HG03442 (cell line): ENCODE measurements around the gene MYH7B.

ENCODE experiments used
- ATAC-seq: cut with Tn5 transposase; IDR thresholded peaks from one replicate; pipeline ENCODE4 v1.9.1; 2021; ENCODE audit warnings: mild to moderate bottlenecking, moderate library complexity; ENCODE audit not compliant: unreplicated experiment

MYH7B gene

DNA sequence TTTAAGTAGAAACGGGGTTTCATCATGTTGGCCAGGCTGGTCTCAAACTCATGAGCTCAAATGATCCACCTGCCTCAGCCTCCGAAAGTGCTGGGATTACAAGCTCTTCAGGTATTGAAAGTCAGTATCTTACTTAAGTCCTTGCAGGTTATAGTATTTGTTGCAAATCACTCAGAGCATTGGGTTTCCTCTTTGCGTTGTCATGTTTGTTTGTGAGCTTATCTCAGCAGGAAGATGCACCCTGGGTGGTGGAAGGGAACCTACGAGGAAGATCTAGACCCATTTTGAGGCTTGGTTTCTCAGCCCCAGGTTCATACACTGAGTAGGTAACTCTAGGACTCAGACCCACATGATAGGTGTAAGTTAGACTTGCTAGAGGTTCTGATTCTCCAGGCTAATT lies 18.6 kb downstream of the MYH7B start:
- ATAC-seq: no peak

DNA sequence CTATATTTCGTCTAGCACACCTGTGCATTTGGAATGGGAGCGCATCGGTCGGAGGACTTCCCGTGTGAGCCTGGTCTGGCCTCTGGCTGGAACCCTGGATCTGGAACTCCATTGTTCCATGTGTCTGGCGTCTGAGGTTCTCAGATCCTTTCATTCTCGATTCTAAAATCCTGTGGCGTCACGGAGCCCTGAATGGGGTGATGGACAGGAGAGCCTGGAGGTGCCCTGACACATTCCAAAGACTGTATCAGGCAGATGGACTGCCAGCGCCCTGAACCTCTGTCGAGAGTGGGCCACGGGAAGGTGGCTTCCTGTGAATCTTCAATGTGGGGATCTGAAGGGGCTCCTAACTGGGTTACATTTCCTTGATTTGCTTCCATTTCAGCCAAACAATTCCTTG lies 20.6 kb downstream of the MYH7B start:
- no peak for ATAC-seq

DNA sequence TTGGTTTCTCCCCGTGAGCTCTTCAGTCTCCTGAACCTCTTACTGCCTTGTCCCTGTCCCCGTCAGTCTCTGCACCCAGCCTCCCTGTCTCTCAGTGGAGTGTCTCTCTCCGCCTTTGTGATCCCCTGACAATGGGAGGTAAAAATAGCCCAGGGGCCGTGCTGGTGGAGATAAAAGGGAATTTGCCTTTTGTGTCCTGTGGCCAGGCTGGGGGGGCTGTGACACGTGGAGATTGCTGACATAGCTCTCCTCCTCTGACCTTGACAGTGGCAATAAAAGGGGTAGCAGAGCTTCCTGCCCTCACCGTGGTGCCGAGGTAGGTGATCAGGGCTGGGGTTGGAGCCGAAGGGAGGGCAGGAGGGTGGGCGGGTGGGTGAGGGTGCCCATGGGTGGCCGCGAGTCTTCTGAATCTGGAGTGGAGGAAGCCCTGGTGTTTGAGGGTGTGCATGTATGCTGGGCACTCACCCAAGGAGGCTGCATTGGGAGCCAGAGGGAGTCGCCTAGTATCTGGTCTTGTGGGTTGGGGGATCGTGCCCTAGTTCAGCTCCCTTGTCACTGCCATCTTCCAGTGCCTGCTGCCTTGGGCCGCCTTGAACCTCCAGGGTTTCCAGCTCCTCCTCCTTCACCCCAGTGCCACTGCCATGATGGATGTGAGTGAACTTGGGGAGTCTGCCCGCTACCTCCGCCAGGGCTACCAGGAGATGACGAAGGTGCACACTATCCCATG lies 21.9 kb downstream of the MYH7B start:
- no peak for ATAC-seq

DNA sequence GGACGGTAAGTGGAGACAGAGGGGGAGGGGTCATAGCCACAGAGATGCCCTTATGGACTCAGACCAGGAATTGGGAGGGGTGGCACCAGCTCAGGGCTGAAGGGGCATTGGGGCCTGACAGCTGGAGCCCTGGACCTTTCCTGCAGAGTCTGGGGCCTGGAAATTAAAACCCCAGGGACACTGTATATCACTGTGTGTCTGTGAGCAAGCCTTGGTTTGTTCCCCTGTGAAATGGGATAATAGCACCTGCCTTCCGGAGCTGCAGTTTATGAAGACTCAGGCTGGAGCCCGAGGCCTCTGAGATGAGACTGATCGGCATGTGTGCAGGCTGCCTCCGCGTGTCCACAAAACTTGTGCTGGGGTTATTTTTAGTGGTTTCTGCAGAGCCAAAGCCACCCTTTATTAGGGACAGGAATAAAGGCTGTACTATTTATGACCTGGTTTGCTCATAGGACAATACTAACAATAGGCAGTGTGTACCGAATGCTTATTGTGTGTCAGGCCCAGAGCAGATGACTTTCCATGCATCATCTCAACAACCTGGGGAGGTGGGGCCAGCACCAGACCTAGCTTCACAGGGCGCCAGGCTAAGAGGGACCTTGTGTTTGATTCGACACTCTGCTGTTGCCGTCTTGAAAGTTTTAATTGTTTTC lies 22.6 kb downstream of the MYH7B start:
- no peak for ATAC-seq

DNA sequence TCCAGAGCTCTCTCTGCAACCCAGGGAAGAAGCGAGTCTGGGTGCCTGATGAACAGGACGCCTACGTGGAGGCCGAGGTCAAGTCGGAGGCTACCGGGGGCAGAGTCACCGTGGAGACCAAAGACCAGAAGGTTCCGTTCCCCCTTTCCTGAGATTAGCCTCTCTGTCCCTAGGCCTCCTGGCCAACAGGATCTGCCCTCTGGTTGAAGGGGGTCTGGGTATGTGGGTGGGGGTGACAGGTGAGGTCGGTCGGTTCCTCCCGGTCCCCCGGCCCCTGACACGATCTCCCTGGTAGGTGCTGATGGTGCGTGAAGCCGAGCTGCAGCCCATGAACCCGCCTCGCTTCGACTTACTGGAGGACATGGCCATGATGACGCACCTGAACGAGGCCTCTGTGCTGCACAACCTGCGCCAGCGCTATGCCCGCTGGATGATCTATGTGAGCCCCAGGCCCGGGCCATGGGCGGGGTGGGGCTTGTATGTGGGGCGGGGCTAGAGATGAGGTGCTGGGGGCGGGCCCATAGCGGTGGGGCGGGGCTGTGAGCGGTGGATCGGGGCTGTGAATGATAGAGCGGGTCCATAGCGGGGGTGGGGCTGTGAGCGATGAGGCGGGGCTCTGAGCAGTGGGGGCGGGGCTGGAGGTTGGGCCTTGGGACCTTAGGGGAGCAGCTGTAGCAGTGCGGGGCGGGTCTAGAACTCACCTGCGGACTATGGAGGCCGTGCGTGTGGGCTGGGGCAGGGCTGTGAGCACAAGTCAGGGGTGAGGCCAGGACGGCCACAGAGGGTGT lies 23.9 kb downstream of the MYH7B start:
- ATAC-seq: no peak

DNA sequence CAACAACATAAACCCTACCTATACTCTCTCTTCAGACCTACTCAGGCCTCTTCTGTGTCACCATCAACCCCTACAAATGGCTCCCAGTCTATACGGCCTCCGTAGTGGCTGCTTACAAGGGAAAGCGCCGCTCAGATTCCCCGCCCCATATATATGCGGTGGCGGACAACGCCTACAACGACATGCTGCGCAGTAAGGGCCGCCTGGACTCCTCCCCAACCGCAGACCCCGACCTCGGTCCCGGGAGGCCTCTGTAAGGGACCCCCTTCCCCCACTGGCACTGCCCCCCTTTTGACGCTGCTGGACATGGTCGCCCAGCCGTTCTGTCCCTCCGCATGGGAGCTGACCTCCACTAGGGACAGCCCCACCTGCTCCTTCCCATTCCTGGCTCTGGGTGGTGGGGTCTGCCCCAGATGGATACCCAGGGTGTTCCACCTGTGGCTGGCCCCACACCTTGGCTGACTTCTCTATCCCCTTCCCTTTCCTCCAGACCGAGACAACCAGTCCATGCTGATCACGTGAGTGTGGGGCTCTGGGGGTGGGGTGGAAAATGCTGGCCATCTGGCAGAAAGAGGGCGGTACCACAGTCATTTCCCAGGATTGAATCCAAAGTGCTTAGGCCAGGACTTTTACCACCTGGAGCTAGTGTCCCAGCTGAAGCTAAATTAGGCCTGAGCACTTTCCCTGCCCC lies 25.0 kb downstream of the MYH7B start:
- ATAC-seq: no peak

DNA sequence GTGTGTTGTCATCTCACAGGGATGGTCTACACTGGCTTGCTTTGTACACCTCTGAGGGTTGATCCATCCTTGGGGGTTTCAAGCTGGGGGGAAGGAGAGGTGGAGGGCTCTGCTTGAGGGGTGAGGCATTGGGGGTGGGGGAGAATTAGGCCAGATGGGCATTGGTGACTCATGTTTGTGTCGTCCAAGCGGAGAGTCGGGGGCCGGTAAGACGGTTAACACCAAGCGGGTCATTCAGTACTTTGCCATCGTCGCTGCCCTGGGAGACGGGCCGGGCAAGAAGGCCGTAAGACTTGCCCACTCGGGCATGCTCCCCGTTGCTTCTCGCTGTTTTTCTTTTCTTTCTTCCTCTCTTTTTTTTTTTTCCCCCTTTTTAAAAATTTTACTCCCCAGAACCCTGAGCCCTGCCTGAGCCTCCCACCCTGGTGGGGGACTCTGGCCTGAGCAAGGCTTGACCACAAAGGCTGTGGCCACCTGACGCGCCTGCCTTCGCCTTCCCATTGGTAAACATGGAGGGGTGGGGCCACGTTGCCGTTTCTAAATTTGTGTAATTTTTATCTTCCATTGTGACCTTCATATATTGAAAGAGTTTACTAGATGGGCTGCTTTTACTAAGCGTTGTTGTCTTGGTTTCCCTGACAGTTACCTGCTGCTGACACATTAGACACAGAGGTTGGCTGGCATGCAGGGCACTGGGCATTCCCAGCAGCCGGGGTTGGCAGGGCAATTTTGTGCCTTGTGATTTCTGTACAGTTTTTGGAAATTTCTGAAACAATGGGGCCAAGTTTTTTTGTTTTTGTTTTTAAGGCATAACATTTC lies 26.8 kb downstream of the MYH7B start:
- ATAC-seq: no peak

DNA sequence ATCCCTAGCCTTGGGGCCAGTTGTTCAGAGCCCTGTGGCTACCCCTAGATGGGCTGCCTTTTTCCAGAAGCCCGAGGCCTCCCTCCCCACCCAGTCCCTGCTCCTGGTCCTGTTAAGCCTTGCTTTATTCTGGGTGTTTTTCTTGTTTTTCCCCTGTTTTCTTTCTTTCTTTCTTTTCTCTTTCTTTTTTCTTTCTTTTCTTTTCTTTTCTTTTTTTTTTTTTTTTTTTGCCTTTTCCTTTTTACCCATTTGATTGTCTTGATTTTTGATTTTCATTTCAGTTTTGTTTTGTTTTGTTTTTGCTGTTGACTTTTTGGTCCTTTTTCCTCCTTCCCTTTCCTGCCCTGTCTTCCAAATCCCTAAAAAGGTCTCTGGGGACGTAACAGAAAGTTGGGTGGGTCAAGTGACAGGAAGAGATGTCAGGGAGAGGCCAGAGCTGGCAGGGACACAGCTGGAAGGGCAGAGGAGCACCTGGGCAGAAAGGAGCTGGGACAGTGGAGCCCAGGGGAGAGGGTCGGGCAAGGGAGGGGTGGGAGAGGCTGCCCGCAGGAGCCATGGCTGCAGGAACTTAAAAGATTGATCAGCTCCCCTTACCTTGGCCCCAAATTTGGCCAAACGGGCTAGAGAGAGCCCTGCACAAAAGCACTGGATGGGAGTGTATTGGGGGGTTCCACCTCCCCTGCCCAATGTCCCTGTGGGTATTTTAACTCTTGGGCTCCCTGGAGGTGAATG lies 27.6 kb downstream of the MYH7B start:
- no peak for ATAC-seq

DNA sequence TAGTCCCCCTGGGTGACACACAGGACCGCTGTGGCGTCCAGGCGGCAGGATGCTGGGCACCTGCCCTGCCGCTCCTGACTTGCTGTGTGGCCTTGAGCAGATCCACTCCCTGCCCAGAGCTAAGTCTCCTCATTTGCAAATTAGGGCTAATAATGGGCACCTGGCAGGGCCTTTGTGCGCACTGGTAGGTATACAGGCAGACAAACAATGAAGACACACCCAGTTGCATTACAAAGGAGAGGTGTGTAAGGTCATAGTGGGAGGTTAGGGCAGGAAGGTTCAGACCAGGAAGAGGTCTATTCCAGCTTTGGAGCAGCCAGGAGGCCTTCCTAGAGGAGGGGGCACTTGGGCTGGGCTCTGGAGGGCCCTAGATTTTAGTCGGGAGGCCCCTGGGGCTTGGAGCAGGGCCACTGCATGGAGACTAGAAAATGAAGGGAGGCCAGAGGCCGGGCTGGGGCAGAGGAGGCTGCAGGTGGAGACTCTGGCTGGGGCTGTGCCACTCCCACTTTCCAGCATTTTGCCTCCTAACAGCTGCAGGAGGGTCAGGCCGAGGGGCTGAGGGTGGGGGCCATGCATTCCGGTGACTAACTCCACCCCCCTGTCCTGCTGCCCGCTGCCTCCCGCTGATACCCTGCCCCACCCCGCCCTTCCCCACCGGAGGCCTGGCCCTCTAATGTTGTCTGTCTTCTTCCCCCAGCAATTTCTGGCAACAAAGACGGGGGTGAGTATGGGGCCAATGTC lies 28.5 kb downstream of the MYH7B start:
- no peak for ATAC-seq

DNA sequence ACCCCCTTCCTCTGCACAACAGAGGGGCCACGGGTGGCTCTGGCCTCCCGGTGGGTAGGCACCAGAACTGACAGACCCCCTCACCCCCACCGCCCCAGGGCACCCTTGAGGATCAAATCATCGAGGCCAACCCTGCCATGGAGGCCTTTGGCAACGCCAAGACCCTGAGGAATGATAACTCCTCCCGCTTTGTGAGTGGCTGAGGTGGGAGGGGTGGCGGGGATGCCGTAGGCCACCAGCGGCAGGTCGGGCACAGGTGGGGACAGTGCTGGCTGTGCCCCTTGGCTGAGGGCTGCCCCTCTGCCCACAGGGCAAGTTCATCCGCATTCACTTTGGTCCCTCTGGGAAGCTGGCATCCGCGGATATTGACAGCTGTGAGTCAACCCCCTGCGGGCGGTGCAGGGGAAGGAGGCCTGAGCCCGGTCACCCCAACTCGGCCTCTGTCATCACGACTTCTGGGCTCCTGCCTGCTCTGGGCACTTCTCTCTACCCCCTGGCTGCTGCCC lies 29.1 kb downstream of the MYH7B start:
- ATAC-seq: no peak

DNA sequence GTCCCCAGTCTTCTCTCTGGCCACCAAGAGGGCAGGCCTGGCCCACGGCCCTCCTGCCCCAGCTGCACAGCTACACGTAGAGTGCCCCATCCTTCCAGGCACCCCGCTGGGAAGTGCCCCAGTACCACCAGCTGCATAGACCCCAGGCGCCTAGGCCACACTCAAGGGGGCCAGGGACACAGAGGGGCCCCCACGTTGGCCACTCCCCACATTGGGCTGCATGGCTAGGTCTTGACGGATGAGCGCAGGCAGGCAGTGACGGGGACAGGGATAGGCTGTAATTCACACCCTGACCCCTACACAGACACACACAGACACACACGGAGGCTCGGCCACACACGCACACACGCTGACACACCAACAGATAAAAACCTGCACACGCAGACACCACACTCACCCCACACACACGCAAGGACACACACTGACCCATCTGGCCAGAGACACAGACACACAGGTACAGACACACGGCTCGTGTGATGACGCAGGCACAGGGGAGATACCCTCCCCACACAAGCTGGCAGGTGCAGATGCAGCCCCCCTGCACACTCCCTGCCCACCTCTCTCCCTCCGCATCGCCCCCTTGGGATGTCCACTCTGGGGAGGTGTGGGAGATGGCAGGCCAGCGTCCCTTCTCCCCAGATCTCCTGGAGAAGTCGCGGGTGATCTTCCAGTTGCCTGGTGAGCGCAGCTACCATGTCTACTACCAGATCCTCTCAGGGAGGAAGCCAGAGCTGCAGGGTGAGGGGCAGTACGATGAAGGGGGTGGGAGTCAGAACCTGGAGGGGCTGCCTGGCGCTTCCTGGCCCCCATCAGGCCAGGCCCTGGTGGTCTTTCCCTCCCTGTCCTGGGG lies 30.0 kb downstream of the MYH7B start:
- no peak for ATAC-seq

DNA sequence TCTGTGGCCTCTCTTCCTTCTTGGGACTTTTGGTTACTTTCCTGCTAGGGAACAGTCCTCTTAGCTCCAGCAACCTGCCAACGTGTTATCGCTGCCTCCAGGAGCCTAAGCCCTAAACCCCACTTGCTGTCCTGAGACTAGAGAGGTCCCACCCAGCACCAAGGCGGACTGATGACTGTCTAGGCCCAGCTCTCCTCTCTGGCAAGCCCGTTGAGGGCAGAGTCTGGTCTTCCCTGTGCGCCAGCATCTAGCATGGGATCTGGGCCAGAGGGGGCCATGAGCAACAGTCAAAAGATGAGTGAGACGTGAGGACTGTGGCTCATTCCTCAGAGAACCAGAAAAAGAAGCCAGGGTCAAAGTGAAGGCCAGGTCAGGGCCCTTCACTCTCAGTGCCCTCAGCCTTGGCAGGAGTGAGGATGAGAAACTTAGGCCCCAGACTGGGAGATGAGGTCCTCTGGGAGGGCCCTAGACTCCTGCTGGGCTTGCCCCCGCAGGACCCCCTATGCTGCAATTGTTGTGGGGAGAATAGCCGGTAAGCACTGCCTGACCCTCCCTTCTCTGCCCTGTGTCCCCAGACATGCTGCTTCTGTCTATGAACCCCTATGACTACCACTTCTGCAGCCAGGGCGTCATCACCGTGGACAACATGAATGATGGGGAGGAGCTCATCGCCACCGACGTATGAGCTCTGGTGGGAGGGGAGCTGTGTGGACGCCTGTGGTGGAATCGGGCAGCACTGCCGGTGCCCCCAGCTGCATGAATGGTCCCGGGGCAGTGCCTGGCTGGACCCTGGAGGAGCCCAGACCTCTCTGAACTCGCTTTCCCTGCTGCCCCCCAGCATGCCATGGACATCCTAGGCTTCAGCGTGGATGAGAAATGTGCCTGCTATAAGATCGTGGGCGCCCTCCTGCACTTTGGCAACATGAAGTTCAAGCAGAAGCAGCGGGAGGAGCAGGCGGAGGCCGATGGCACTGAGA lies 30.9 kb downstream of the MYH7B start:
- ATAC-seq: no peak

DNA sequence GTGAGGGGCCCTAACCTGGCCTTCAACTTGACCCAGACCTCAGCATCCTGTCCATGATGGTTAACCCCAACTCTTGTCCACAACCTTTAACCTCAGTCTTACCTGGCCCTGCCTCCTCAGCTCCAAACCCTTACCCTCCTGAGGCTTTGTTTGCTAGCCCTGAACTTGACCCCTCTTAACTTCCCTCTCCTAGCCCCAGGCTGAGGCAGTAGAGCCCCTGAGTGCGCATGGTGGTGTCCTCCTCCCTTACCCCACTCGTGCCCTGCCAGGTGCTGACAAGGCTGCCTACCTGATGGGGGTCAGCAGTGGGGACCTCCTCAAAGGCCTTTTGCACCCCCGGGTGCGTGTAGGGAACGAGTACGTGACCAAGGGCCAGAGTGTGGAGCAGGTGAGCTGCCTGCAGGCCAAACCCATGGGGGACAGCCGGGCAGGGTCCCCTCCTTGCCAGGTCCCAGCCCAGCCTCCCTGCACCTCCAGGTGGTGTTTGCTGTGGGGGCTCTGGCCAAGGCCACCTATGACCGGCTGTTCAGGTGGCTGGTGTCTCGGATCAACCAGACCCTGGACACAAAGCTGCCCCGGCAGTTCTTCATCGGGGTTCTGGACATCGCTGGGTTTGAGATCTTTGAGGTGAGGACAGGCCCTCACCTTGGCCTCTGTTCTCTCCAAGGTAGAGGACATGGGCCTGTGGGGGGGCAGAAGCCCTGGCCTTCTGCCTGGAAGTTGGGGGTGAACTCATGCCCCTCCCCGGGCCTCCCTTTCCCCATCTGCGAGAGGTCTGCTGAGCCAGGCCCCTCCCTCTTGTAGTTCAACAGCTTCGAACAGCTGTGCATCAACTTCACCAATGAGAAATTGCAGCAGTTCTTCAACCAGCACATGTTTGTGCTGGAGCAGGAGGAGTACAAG lies 31.9 kb downstream of the MYH7B start:
- ATAC-seq: no peak

DNA sequence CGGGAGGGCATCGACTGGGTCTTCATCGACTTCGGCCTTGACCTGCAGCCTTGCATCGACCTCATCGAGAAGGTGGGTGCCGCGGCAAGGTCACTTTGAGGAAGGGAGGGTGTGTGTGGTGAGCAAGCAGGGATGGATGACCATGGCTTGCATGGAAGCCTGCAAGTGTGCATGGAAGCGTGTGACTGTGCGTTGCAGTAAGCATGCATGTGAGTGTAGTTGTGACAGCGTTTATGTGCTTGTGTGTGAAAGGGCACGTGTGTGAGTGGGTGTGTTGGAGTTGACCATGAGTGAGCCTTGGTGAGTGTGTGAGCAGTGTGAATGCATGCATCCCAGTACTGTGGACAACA lies 32.5 kb downstream of the MYH7B start:
- ATAC-seq: no peak

DNA sequence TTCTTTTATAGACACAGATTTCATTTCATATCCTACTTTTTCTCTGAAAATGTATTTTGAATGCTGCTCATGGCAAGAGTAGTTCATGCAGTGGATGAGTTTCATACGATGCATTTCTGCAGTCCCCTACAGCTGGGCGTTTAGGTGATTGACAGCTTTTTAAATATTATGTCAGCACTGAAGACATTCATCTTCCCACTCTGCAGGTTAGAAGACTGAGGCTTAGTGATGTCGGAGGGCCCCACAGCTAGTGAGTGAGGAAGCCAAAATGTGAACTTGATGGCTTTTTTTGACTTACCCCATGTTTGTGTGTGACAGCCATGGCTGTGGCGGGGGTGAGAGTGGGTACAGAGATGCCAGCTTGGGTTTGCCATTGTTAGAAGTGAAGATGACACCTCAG lies 33.5 kb downstream of the MYH7B start:
- ATAC-seq: no peak

DNA sequence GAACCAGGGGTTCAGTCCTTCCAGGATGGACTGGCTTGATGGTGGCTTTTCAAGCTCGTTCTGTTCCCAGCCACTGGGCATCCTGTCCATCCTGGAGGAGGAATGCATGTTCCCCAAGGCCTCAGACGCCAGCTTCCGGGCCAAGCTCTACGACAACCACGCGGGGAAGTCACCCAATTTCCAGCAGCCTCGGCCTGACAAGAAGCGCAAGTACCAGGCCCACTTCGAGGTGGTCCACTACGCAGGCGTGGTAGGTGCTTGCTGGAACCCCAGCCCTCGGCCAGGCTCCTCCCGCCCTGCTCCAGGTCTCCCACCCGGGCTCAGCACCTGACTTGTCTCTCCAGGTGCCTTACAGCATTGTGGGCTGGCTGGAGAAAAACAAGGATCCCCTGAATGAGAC lies 34.0 kb downstream of the MYH7B start:
- ATAC-seq: no peak
